Loucy (cell line): ENCODE data around the gene ADCY7.

ENCODE experiments used
- CTCF ChIP-seq: fragments of 200-600 bp; sonication (generic); conservative IDR thresholded peaks from 2 replicates; pipeline ENCODE4 v1.5.1; 2014; ENCODE audit warnings: mild to moderate bottlenecking, antibody characterized with exemption, low read length
- EZH2phosphoT487 ChIP-seq: fragments of 200-600 bp; IDR thresholded peaks from 2 replicates; pipeline ENCODE4 v1.6.1; 2018; ENCODE audit warnings: antibody characterized with exemption, mild to moderate bottlenecking, moderate library complexity, borderline replicate concordance

- no peak for TF ChIP-seq CTCF
- TF ChIP-seq EZH2phosphoT487 = no peak
Measured at GRCh38 chr16:50335196-50335958, 69.0 kb downstream of the ADCY7 start.
